DND-41 (cell line): Measurements from ENCODE around the gene RNF114.

ENCODE experiments used
- ATAC-seq: fragments of 200-7000 bp; cut with Tn5 transposase; 3 replicates; pipeline ENCODE4 v1.9.1; 2021; ENCODE audit warnings: low read depth; ENCODE audit not compliant: insufficient read depth
- DNase-seq: peaks from one replicate; pipeline ENCODE4 v3.0.0-alpha.2; 2020
- H2AFZ ChIP-seq: 2 replicates; pipeline ENCODE4 v1.6.0; 2012; ENCODE audit warnings: low read depth, low read length
- H3K27ac ChIP-seq: 2 replicates; pipeline ENCODE4 v1.5.1; 2012; ENCODE audit warnings: low read length, inconsistent platforms
- H3K27me3 ChIP-seq: fragments of 200-600 bp; sonication (generic); 2 replicates; pipeline ENCODE4 v1.6.0; 2012; ENCODE audit warnings: low read length, mild to moderate bottlenecking, inconsistent platforms; ENCODE audit not compliant: insufficient read depth, poor library complexity
- H3K36me3 ChIP-seq: 2 replicates; pipeline ENCODE4 v1.5.1; 2012; ENCODE audit warnings: low read length, inconsistent platforms; ENCODE audit not compliant: insufficient read depth
- H3K4me1 ChIP-seq: 2 replicates; pipeline ENCODE4 v1.5.1; 2012; ENCODE audit warnings: mild to moderate bottlenecking, low read length; ENCODE audit not compliant: insufficient read depth
- H3K4me2 ChIP-seq: 2 replicates; pipeline ENCODE4 v1.6.0; 2012; ENCODE audit warnings: mild to moderate bottlenecking, moderate library complexity, low read length, inconsistent platforms; ENCODE audit not compliant: insufficient read depth
- H3K4me3 ChIP-seq, 2 experiments: fragments of 200-600 bp in 1 of 2; shearing (Covaris generic) in 1 of 2; 2 replicates each; pipeline ENCODE4 v1.5.1; 2012 to 2016; ENCODE audit warnings: inconsistent platforms in 2 of 2, low read length in 2 of 2, mild to moderate bottlenecking in 2 of 2, low read depth in 1 of 2, moderate library complexity in 1 of 2
- H3K79me2 ChIP-seq: 2 replicates; pipeline ENCODE4 v1.6.0; 2012; ENCODE audit warnings: low read length, inconsistent platforms; ENCODE audit not compliant: insufficient read depth
- H3K9ac ChIP-seq: 2 replicates; pipeline ENCODE4 v1.6.0; 2012; ENCODE audit warnings: low read depth, mild to moderate bottlenecking, inconsistent platforms, low read length, moderate library complexity
- H3K9me3 ChIP-seq: 2 replicates; pipeline ENCODE4 v1.5.1; 2012; ENCODE audit warnings: low read length, moderate library complexity, mild to moderate bottlenecking, inconsistent platforms; ENCODE audit not compliant: insufficient read depth, severe bottlenecking
- H4K20me1 ChIP-seq: 2 replicates; pipeline ENCODE4 v1.6.0; 2012; ENCODE audit warnings: low read length; ENCODE audit not compliant: insufficient read depth
- EZH2 ChIP-seq: IDR thresholded peaks from 3 replicates; pipeline ENCODE4 v1.6.1; 2012; ENCODE audit warnings: borderline replicate concordance, low read depth, mild to moderate bottlenecking, moderate library complexity, low read length, inconsistent platforms; ENCODE audit not compliant: severe bottlenecking
- TF ChIP-seq, protein P1 (sequence below): IDR thresholded peaks from 2 replicates; pipeline ENCODE4 v1.5.1; 2012; ENCODE audit warnings: borderline replicate concordance, low read length, moderate library complexity, mild to moderate bottlenecking; ENCODE audit not compliant: poor library complexity, severe bottlenecking; ENCODE audit errors: extremely low read depth

Gene RNF114

GRCh38 chr20:49916146-49917002 is 19.8 kb upstream of the RNF114 start:
- peak overlapping the region; percentile 98 to 99 for H3K4me3 ChIP-seq

GRCh38 chr20:49918446-49918845 is 17.8 kb upstream of the RNF114 start:
- Histone ChIP-seq H4K20me1 (peaks cover 11% of the 10 kb centered on the region), H3K27me3 (no peaks in the 10 kb centered on the region), H3K79me2 (peaks cover 22% of the 10 kb centered on the region), H3K36me3 (no peaks in the 10 kb centered on the region; the same call in 1 of the 2 replicates), H3K27ac (no peak overlapping the region), H3K4me2 (no peak overlapping the region), H2AFZ (no peak overlapping the region), H3K4me3 (no peak overlapping the region), H3K9me3 (no peaks in the 10 kb centered on the region), H3K9ac (no peak overlapping the region), H3K4me1 (peaks cover 24% of the 10 kb centered on the region)
- no peak for DNase-seq
- TF ChIP-seq EZH2 = no peak
- TF ChIP-seq, protein P1, sequence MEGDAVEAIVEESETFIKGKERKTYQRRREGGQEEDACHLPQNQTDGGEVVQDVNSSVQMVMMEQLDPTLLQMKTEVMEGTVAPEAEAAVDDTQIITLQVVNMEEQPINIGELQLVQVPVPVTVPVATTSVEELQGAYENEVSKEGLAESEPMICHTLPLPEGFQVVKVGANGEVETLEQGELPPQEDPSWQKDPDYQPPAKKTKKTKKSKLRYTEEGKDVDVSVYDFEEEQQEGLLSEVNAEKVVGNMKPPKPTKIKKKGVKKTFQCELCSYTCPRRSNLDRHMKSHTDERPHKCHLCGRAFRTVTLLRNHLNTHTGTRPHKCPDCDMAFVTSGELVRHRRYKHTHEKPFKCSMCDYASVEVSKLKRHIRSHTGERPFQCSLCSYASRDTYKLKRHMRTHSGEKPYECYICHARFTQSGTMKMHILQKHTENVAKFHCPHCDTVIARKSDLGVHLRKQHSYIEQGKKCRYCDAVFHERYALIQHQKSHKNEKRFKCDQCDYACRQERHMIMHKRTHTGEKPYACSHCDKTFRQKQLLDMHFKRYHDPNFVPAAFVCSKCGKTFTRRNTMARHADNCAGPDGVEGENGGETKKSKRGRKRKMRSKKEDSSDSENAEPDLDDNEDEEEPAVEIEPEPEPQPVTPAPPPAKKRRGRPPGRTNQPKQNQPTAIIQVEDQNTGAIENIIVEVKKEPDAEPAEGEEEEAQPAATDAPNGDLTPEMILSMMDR = no peak
- no peak for ATAC-seq

More at GRCh38 chr20:49916146-49917002, 19.8 kb upstream of the RNF114 start:
- H3K36me3 ChIP-seq = no peaks in the 10 kb centered on the region; the same call in 1 of the 2 replicates
- peaks cover 14% of the 10 kb centered on the region for H4K20me1 ChIP-seq
- ATAC-seq = no peak
- H3K9me3 ChIP-seq = no peaks in the 10 kb centered on the region
- TF ChIP-seq, protein P1 = no peak
- TF ChIP-seq EZH2 = no peak
- peak overlapping the region; percentile 95 for H3K4me2 ChIP-seq
- peak overlapping the region; percentile 98 for H3K27ac ChIP-seq
- H3K27me3 ChIP-seq = no peaks in the 10 kb centered on the region
- H2AFZ ChIP-seq = peak overlapping the region; percentile 100
- peaks cover 31% of the 10 kb centered on the region for H3K4me1 ChIP-seq
- no peak for DNase-seq
- peak overlapping the region; percentile 68 for H3K9ac ChIP-seq
- peaks cover 42% of the 10 kb centered on the region for H3K79me2 ChIP-seq

DNA sequence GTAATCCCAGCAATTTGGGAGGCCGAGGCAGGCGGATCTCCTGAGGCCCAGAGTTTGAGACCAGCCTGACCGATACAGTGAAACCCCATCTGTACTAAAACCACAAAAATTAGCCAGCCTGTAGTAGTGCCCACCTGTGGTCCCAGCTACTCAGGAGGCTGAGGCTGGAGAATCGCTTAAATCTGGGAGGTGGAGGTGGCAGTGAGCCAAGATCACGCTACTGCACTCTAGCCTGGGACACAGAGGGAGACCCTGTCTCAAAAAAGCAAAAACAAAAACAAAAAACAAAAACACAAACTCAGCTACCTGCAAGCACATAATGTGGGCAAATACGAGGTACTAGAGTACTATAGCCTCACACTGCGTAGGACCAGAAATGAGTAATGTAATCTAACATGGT is 17.2 kb upstream of the RNF114 start:
- H3K27me3 ChIP-seq = no peaks in the 10 kb centered on the region
- H4K20me1 ChIP-seq = peaks cover 9% of the 10 kb centered on the region
- ATAC-seq (no peak), DNase-seq (no peak)
- H3K4me1 ChIP-seq = peaks cover 19% of the 10 kb centered on the region
- TF ChIP-seq, protein P1 = no peak
- no peak for TF ChIP-seq EZH2
- no peak overlapping the region for H3K27ac ChIP-seq
- H3K9ac ChIP-seq = no peak overlapping the region
- no peak overlapping the region for H3K4me3 ChIP-seq
- no peaks in the 10 kb centered on the region; the same call in 1 of the 2 replicates for H3K36me3 ChIP-seq
- peaks cover 16% of the 10 kb centered on the region for H3K79me2 ChIP-seq
- no peak overlapping the region for H2AFZ ChIP-seq
- no peaks in the 10 kb centered on the region for H3K9me3 ChIP-seq
- H3K4me2 ChIP-seq = no peak overlapping the region
